GM12878 (cell line): ENCODE results near the gene MAN1A1. TPM values are rescaled to one million over a fixed set of nuclear protein-coding genes. Genes with fewer than 3 reads are reported as not detected.

Experiments used
- BMI1 ChIP-seq: fragments of 450-650 bp; IDR thresholded peaks from 2 replicates; pipeline ENCODE4 v1.6.1; 2016; ENCODE audit warnings: mild to moderate bottlenecking, moderate library complexity, borderline replicate concordance
- CUX1 ChIP-seq: IDR thresholded peaks from 2 replicates; pipeline ENCODE4 v1.6.1; 2012; ENCODE audit warnings: improper control_type of control experiment, low read depth, low read length; ENCODE audit not compliant: insufficient replicate concordance
- E4F1 ChIP-seq: fragments of 450-650 bp; IDR thresholded peaks from 2 replicates; pipeline ENCODE4 v1.6.1; 2018; ENCODE audit warnings: borderline replicate concordance, mild to moderate bottlenecking; ENCODE audit not compliant: partially characterized antibody
- IKZF2 ChIP-seq, 2 experiments: fragments of 450-650 bp; IDR thresholded peaks; 2 replicates each; pipeline ENCODE4 v1.6.1; 2017; ENCODE audit warnings: mild to moderate bottlenecking in 2 of 2, moderate library complexity in 2 of 2
- JUNB ChIP-seq: IDR thresholded peaks from 2 replicates; pipeline ENCODE4 v1.6.1; 2016; ENCODE audit warnings: antibody characterized with exemption, mild to moderate bottlenecking
- KAT2A ChIP-seq: conservative IDR thresholded peaks from 2 replicates; pipeline ENCODE4 v1.6.1; 2011; ENCODE audit warnings: low read depth, low read length; ENCODE audit not compliant: control insufficient read depth
- KLF5 ChIP-seq: fragments of 450-650 bp; IDR thresholded peaks from 2 replicates; pipeline ENCODE4 v1.6.1; 2014; ENCODE audit warnings: mild to moderate bottlenecking; ENCODE audit not compliant: partially characterized antibody
- MTA3 ChIP-seq: IDR thresholded peaks from 2 replicates; pipeline ENCODE4 v1.6.1; 2012; ENCODE audit warnings: low read length, inconsistent platforms, borderline replicate concordance
- POLR2A ChIP-seq: IDR thresholded peaks from 2 replicates; pipeline ENCODE4 v1.6.1; 2011; ENCODE audit warnings: low read depth, mild to moderate bottlenecking, low read length
- SMC3 ChIP-seq: IDR thresholded peaks from 2 replicates; pipeline ENCODE4 v1.6.1; 2011; ENCODE audit warnings: low read length, improper control_type of control experiment, borderline replicate concordance
- ZNF217 ChIP-seq: fragments of 450-650 bp; IDR thresholded peaks from 2 replicates; pipeline ENCODE4 v1.6.1; 2017; ENCODE audit warnings: antibody characterized with exemption, mild to moderate bottlenecking
- ZNF24 ChIP-seq: fragments of 450-650 bp; IDR thresholded peaks from 2 replicates; pipeline ENCODE4 v1.6.1; 2017; ENCODE audit warnings: antibody characterized with exemption, mild to moderate bottlenecking
- polyA plus RNA-seq, 11 experiments: library from polyadenylated mRNA; depleted of rRNA in 4 of 11; unstranded in 6 of 11; stranded (reverse) in 5 of 11; fragments of >200 nt; fragmentation: Nextera tagmentation in 4 of 11; fragmentation: Illumina TruSeq in 1 of 11; extraction: Ambion mirVana in 4 of 11; extraction: Trizol in 1 of 11; gene quantifications; 1 replicate in 1 of 11; 2 replicates in 10 of 11; pipeline versions ENCODE4 v1.2.1 to v1.2.3, GENCODE V29; 2011 to 2016; ENCODE audit warnings: inconsistent platforms in 2 of 11, missing spikeins in 2 of 11, low read depth in 1 of 11
- total RNA-seq, 4 experiments: library from RNA; depleted of rRNA in 3 of 4; stranded (reverse); fragments of >200 nt in 3 of 4; fragmentation: Illumina TruSeq in 1 of 4; extraction: Trizol in 1 of 4; gene quantifications; 2 replicates each; pipeline versions ENCODE4 v1.2.1 to v1.2.3, GENCODE V29; 2013 to 2021

The MAN1A1 gene
- total and polyA plus RNA-seq, 10 of the 15 experiments (the other 5 are each of a cell fraction or from before 2014, with no cell fraction given) = 5.4 to 28.1 (median 19.5) TPM

GRCh38 chr6:119227377-119227776, 122.2 kb downstream of the MAN1A1 start (continued):
- no peak for TF ChIP-seq CUX1
- no peak for TF ChIP-seq ZNF217
- TF ChIP-seq POLR2A = no peak
- no peak for TF ChIP-seq SMC3
- no peak for TF ChIP-seq BMI1
- no peak for TF ChIP-seq IKZF2 (IDR thresholded peaks at IDR 0.05)
- no peak for TF ChIP-seq KAT2A
- no peak for TF ChIP-seq ZNF24
- TF ChIP-seq JUNB = no peak
- TF ChIP-seq MTA3 = no peak
- no peak for TF ChIP-seq E4F1
- no peak for TF ChIP-seq KLF5
